Measurements from ENCODE around the gene ECE2.

GRCh38 chr3:184306341-184306972 is 30.6 kb downstream of the ECE2 start:
- TF ChIP-seq CTCF (IDR thresholded peaks at IDR 0.05; ENCODE audit: poor library complexity) (no peak), EZH2 (IDR thresholded peaks at IDR 0.05; ENCODE audit: borderline replicate concordance) (no peak)

Data from hepatocyte (in vitro differentiated cells).